Effector memory CD4-positive, alpha-beta T cell (primary cell): ENCODE measurements around the gene THOC6.
"Not testable (repeated sequence)": the region's sequence is repeated elsewhere in the genome, so short reads cannot be mapped to it uniquely, and the experiment has no call there.

Experiments used
- DNase-seq, 3 donors: peaks; one replicate each; pipeline ENCODE4 v3.0.0-alpha.2; 2020
- H3K27ac ChIP-seq: 2 replicates; pipeline ENCODE4 v1.7.0; 2013; ENCODE audit warnings: mild to moderate bottlenecking, low read length, moderate library complexity; ENCODE audit not compliant: insufficient read depth, poor library complexity, severe bottlenecking
- H3K27me3 ChIP-seq: replicated peaks from 2 replicates; pipeline ENCODE4 v1.7.0; 2013; ENCODE audit warnings: mild to moderate bottlenecking, low read length; ENCODE audit not compliant: insufficient read depth, control insufficient read depth, poor library complexity, severe bottlenecking
- H3K36me3 ChIP-seq: 2 replicates; pipeline ENCODE4 v1.7.0; 2013; ENCODE audit warnings: mild to moderate bottlenecking, low read length, moderate library complexity; ENCODE audit not compliant: control insufficient read depth, insufficient read depth
- H3K4me1 ChIP-seq: 2 replicates; pipeline ENCODE4 v1.7.0; 2013; ENCODE audit warnings: low read length, mild to moderate bottlenecking; ENCODE audit not compliant: control insufficient read depth, insufficient read depth, poor library complexity, severe bottlenecking
- H3K4me3 ChIP-seq: 2 replicates; pipeline ENCODE4 v1.7.0; 2013; ENCODE audit warnings: low read length, low read depth, mild to moderate bottlenecking; ENCODE audit not compliant: insufficient read depth, poor library complexity, severe bottlenecking
- H3K9me3 ChIP-seq: 2 replicates; pipeline ENCODE4 v1.7.0; 2013; ENCODE audit warnings: mild to moderate bottlenecking, low read length, moderate library complexity; ENCODE audit not compliant: control insufficient read depth

The THOC6 gene

GRCh38 chr16:3062553-3062952 lies 38.7 kb downstream of the THOC6 start:
- Histone ChIP-seq H3K4me3 (no peak overlapping the region), H3K4me1 (peaks cover 26% of the 10 kb centered on the region), H3K9me3 (no peaks in the 10 kb centered on the region), H3K27ac (no peak overlapping the region), H3K36me3 (no peaks in the 10 kb centered on the region), H3K27me3 (no peaks in the 10 kb centered on the region)
- no peak for DNase-seq

GRCh38 chr16:3063625-3064386 lies 40.0 kb downstream of the THOC6 start:
- Histone ChIP-seq H3K4me1 (peaks cover 28% of the 10 kb centered on the region), H3K27ac (peak overlapping the region; percentile 97), H3K27me3 (no peaks in the 10 kb centered on the region)

GRCh38 chr16:3065069-3065741 lies 41.4 kb downstream of the THOC6 start, which contains the start of gene IL32:
IL32 (plus strand) TSS chr16:3065640; CDS start chr16:3065812, 172 bp downstream.
- Histone ChIP-seq H3K4me3 (peak within 1 kb of the TSS; percentile 87), H3K27ac (peak within 1 kb of the TSS; percentile 97), H3K9me3 (no peaks in the 10 kb centered on the region), H3K4me1 (peaks cover 32% of the 10 kb centered on the region), H3K27me3 (no peaks in the 10 kb centered on the region), H3K36me3 (peaks cover 18% of the 10 kb centered on the region)
- DNase-seq = peak; percentile 55 to 73 (median 56)

More at GRCh38 chr16:3063625-3064386, 40.0 kb downstream of the THOC6 start:
- Histone ChIP-seq H3K4me3 (no peak overlapping the region), H3K9me3 (no peaks in the 10 kb centered on the region), H3K36me3 (peaks cover 10% of the 10 kb centered on the region)
- no peak for DNase-seq

- Histone ChIP-seq H3K9me3 (no peaks in the 10 kb centered on the region), H3K4me1 (peaks cover 38% of the 10 kb centered on the region), H3K27me3 (no peaks in the 10 kb centered on the region), H3K36me3 (peaks cover 18% of the 10 kb centered on the region), H3K4me3 (peak overlapping the region; percentile 87), H3K27ac (peak overlapping the region; percentile 97)
- no peak for DNase-seq
Measured at GRCh38 chr16:3065742-3066439, 42.1 kb downstream of the THOC6 start.

GRCh38 chr16:3066440-3066748 lies 42.6 kb downstream of the THOC6 start:
- Histone ChIP-seq H3K4me1 (peaks cover 43% of the 10 kb centered on the region), H3K27ac (peak overlapping the region; percentile 97), H3K27me3 (no peaks in the 10 kb centered on the region), H3K36me3 (peaks cover 18% of the 10 kb centered on the region), H3K9me3 (no peaks in the 10 kb centered on the region), H3K4me3 (peak overlapping the region; percentile 87)
- DNase-seq = no peak

- Histone ChIP-seq H3K27ac (peak overlapping the region; percentile 97), H3K36me3 (peaks cover 18% of the 10 kb centered on the region), H3K4me1 (peaks cover 55% of the 10 kb centered on the region), H3K9me3 (no peaks in the 10 kb centered on the region), H3K27me3 (no peaks in the 10 kb centered on the region), H3K4me3 (peak overlapping the region; percentile 87)
- DNase-seq = no peak
Measured at GRCh38 chr16:3068487-3068886, 44.7 kb downstream of the THOC6 start.

GRCh38 chr16:3069146-3069545 lies 45.3 kb downstream of the THOC6 start:
- not testable (repeated sequence) for DNase-seq, H3K27ac ChIP-seq, H3K9me3 ChIP-seq, H3K4me3 ChIP-seq, H3K27me3 ChIP-seq
- Histone ChIP-seq H3K4me1 (peaks cover 62% of the 10 kb centered on the region), H3K36me3 (peaks cover 18% of the 10 kb centered on the region)

- Histone ChIP-seq H3K27me3 (no peaks in the 10 kb centered on the region), H3K27ac (no peak overlapping the region), H3K9me3 (no peaks in the 10 kb centered on the region), H3K4me1 (peaks cover 70% of the 10 kb centered on the region), H3K4me3 (no peak overlapping the region), H3K36me3 (peaks cover 18% of the 10 kb centered on the region)
- DNase-seq = no peak
Measured at GRCh38 chr16:3070608-3071111, 46.8 kb downstream of the THOC6 start.

GRCh38 chr16:3071655-3072054 lies 47.8 kb downstream of the THOC6 start:
- H3K36me3 ChIP-seq = peaks cover 18% of the 10 kb centered on the region
- H3K27ac ChIP-seq = no peak overlapping the region
- H3K9me3 ChIP-seq = no peaks in the 10 kb centered on the region
- H3K4me1 ChIP-seq = peaks cover 80% of the 10 kb centered on the region
- H3K27me3 ChIP-seq = no peaks in the 10 kb centered on the region
- no peak for DNase-seq
- no peak overlapping the region for H3K4me3 ChIP-seq
